Uterus (tissue), 2 donors: ENCODE measurements around the gene DYDC2.

Experiments
- POLR2A ChIP-seq, 2 donors: fragments of 450-650 bp; IDR thresholded peaks; one replicate each; pipeline ENCODE4 v1.6.1; 2016; ENCODE audit warnings: antibody characterized with exemption in 2 of 2, mild to moderate bottlenecking in 1 of 2, moderate library complexity in 1 of 2
- TF ChIP-seq, protein P1 (sequence below), 4 experiments: fragments of 200-600 bp in 2 of 4; fragments of 450-650 bp in 2 of 4; sonication (generic) in 2 of 4; IDR thresholded peaks; one replicate each; pipeline ENCODE4 v1.5.1; 2016 to 2019; ENCODE audit warnings: antibody characterized with exemption in 4 of 4, mild to moderate bottlenecking in 2 of 4, moderate library complexity in 1 of 4

DNA sequence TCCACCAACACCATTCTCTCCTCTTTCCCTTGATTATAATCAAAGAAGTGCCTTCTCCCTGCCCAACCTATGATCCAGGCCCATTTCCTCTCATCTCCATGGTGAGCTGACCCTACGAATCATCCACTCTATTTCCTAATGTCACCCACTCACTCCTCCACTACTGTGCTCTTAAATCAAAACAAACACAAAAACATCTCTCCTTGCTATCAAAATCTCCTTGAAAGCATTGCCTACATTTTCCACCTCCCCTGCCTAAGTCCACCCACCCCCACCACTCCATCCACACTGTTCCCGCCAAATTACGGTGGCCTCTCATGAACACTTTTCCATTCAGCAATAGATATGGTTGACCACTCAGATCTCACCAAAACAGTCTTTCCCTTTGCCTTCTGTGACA, 5.4 kb upstream of the DYDC2 start:
- TF ChIP-seq, protein P1, sequence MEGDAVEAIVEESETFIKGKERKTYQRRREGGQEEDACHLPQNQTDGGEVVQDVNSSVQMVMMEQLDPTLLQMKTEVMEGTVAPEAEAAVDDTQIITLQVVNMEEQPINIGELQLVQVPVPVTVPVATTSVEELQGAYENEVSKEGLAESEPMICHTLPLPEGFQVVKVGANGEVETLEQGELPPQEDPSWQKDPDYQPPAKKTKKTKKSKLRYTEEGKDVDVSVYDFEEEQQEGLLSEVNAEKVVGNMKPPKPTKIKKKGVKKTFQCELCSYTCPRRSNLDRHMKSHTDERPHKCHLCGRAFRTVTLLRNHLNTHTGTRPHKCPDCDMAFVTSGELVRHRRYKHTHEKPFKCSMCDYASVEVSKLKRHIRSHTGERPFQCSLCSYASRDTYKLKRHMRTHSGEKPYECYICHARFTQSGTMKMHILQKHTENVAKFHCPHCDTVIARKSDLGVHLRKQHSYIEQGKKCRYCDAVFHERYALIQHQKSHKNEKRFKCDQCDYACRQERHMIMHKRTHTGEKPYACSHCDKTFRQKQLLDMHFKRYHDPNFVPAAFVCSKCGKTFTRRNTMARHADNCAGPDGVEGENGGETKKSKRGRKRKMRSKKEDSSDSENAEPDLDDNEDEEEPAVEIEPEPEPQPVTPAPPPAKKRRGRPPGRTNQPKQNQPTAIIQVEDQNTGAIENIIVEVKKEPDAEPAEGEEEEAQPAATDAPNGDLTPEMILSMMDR (IDR thresholded peaks at IDR 0.05) = no peak
- no peak for TF ChIP-seq POLR2A (IDR thresholded peaks at IDR 0.05)
